Left lung (tissue), 14 donors: ENCODE results near the gene CEND1. TPM values are rescaled to one million over a fixed set of nuclear protein-coding genes. Genes with fewer than 3 reads are reported as not detected.
A peak's percentile ranks its signal among the peaks of the same experiment; 100 is the strongest.

Source experiments
- ATAC-seq: fragments of 200-7000 bp; cut with Tn5 transposase; one replicate; pipeline ENCODE4 v1.9.1; 2020; ENCODE audit warnings: moderate library complexity
- DNase-seq, 4 donors: peaks; one replicate each; pipeline ENCODE4 v3.0.0-alpha.2; 2013 to 2020
- H3K27ac ChIP-seq, 2 donors: fragments of 200-600 bp; sonication (generic) in 1 of 2; one replicate each; pipeline versions ENCODE4 v1.5.0 to v1.8.0; 2020 to 2021
- H3K27me3 ChIP-seq, 2 donors: fragments of 200-600 bp; sonication (generic) in 1 of 2; one replicate each; pipeline versions ENCODE4 v1.5.0 to v1.8.0; 2020 to 2021
- H3K36me3 ChIP-seq, 2 donors: fragments of 200-600 bp; sonication (generic) in 1 of 2; one replicate each; pipeline versions ENCODE4 v1.5.0 to v1.8.0; 2020 to 2021
- H3K4me1 ChIP-seq, 2 donors: fragments of 200-600 bp; one replicate each; pipeline ENCODE4 v1.8.0; 2021
- H3K4me3 ChIP-seq, 2 donors: fragments of 200-600 bp; sonication (generic) in 1 of 2; one replicate each; pipeline versions ENCODE4 v1.5.0 to v1.8.0; 2020 to 2021; ENCODE audit warnings: mild to moderate bottlenecking in 1 of 2
- H3K9me3 ChIP-seq, 2 donors: fragments of 200-600 bp; sonication (generic) in 1 of 2; one replicate each; pipeline versions ENCODE4 v1.5.0 to v1.8.0; 2020 to 2021
- intact Hi-C, 2 donors: fragments of 100-400 bp; cut with DNase I; formaldehyde crosslinking; loops; one replicate each; pipeline versions ENCODE4 v1.11.2 to v1.14.2; 2022
- long read RNA-seq, 12 donors: library from polyadenylated mRNA in 2 of 12; unstranded in 2 of 12; transcript quantifications; one replicate each; pipeline ENCODE4 v2.0.0 and lab custom pipeline, GENCODE V29; 2019 to 2026
- polyA plus RNA-seq, 6 donors: library from polyadenylated mRNA; unstranded; fragments of 120-200 nt; gene quantifications; one replicate each; pipeline ENCODE4 v1.2.1, GENCODE V29; 2013; ENCODE audit not compliant: insufficient read length in 6 of 6
- total RNA-seq, 2 donors: library from RNA; stranded (reverse); fragmentation: NEBNext Ultra II Directional; extraction: Animal tissue kit (Norgen Biotek cat#: 25700); gene quantifications; one replicate each; pipeline ENCODE4 v1.2.1, GENCODE V29; 2021
- TF ChIP-seq, protein P1 (sequence below), 2 donors: fragments of 200-600 bp; sonication (generic) in 1 of 2; IDR thresholded peaks; one replicate each; pipeline versions ENCODE4 v1.5.0 to v1.8.0; 2021; ENCODE audit warnings: antibody characterized with exemption in 2 of 2
- donor health status: DM: no; HTN: yes; CAD: no.
- donor health status: DM: no; HTN: no; CAD: no.

Gene CEND1
- total RNA-seq (under 1 TPM in 1 of 2 donors, not detected in 1; 0.47 TPM), polyA plus RNA-seq (under 1 TPM; 0.11 to 0.42 (median 0.33) TPM)
- long read RNA-seq, donor 1 = 0 reads
- long read RNA-seq, donor 2 = 0 reads
- long read RNA-seq, donor 3 = 0 reads
- long read RNA-seq, donor 4 = 0 reads
- long read RNA-seq, donor 5 = 0 reads
- long read RNA-seq, donor 6 = 0 reads
- long read RNA-seq, donor 7 = 0 reads
- long read RNA-seq, donor 8, partial matches to known transcripts = 0 of 1 reads
- long read RNA-seq, donor 8, other reads (novel, unspliced or antisense) = 0 of 1 reads
- long read RNA-seq, donor 9 = 0 reads
- long read RNA-seq, donor 10 = 0 reads
- long read RNA-seq, donor 11, transcript CEND1-201 (2 exons, 1,649 nt) = major isoform, 72 of 72 reads
- long read RNA-seq, donor 11, partial matches to known transcripts = 0 of 72 reads
- long read RNA-seq, donor 11, other reads (novel, unspliced or antisense) = 0 of 72 reads
- long read RNA-seq, donor 12 = 0 reads

DNA sequence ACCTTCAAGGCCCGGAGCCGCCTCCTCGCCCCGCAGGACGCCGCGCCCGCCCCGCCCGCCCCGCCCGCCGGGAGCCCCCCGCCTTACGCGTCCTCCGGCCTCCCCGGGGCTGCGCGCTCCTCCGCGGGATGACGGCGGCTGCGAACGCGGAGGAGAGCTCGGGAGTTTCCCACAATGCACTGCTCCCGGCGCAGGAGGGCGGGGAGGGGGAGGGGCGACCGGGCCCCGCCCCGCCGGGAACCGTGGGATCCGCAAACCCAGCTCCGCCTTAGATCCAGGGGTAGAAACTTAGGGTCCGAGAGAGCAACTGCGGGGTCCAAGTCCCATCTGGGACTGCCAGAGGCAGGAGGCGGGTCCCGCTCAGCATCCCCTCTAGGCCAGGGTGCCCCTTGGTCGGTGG lies at the start of gene CEND1:
CEND1 (minus strand) TSS at position 148 of the 400 bp plus-strand sequence. CDS start 1,514 bp downstream, outside the sequence.
- DNase-seq (peak in 1 of 4 donors; percentile 78), ATAC-seq (no peak)
- H3K4me1 ChIP-seq = peaks cover under 1 to 7% of the 10 kb centered on the region in 2 donors
- TF ChIP-seq, protein P1, sequence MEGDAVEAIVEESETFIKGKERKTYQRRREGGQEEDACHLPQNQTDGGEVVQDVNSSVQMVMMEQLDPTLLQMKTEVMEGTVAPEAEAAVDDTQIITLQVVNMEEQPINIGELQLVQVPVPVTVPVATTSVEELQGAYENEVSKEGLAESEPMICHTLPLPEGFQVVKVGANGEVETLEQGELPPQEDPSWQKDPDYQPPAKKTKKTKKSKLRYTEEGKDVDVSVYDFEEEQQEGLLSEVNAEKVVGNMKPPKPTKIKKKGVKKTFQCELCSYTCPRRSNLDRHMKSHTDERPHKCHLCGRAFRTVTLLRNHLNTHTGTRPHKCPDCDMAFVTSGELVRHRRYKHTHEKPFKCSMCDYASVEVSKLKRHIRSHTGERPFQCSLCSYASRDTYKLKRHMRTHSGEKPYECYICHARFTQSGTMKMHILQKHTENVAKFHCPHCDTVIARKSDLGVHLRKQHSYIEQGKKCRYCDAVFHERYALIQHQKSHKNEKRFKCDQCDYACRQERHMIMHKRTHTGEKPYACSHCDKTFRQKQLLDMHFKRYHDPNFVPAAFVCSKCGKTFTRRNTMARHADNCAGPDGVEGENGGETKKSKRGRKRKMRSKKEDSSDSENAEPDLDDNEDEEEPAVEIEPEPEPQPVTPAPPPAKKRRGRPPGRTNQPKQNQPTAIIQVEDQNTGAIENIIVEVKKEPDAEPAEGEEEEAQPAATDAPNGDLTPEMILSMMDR (IDR thresholded peaks at IDR 0.05) = no peak
- no peak within 1 kb of the TSS for H3K27ac ChIP-seq
- peaks cover 0 to 31% of the 10 kb centered on the region in 2 donors for H3K27me3 ChIP-seq
- peaks cover 0 to 37% of the 10 kb centered on the region in 2 donors for H3K36me3 ChIP-seq
- no peaks in the 10 kb centered on the region for H3K9me3 ChIP-seq
- intact Hi-C loops = no loop called here
- H3K4me3 ChIP-seq = no peak within 1 kb of the TSS

GRCh38 chr11:839280-839623 lies 49.4 kb upstream of the CEND1 start:
- Histone ChIP-seq H3K36me3 (peaks cover 0 to 54% of the 10 kb centered on the region in 2 donors), H3K4me1 (peaks cover 25 to 79% of the 10 kb centered on the region in 2 donors), H3K4me3 (no peak overlapping the region), H3K27me3 (peaks cover 0 to 11% of the 10 kb centered on the region in 2 donors), H3K9me3 (no peaks in the 10 kb centered on the region), H3K27ac (peak overlapping the region in 1 of 2 donors; percentile 18)
- TF ChIP-seq, protein P1 (IDR thresholded peaks at IDR 0.05) = no peak
- ATAC-seq (no peak), DNase-seq (no peak)
- intact Hi-C loops = no loop called here

GRCh38 chr11:838441-839279 lies 48.8 kb upstream of the CEND1 start:
- no peak for DNase-seq
- no peak for ATAC-seq
- TF ChIP-seq, protein P1 (IDR thresholded peaks at IDR 0.05) = no peak
- Histone ChIP-seq H3K9me3 (no peaks in the 10 kb centered on the region), H3K27me3 (peaks cover 0 to 9% of the 10 kb centered on the region in 2 donors), H3K27ac (no peak overlapping the region), H3K4me1 (peaks cover 27 to 79% of the 10 kb centered on the region in 2 donors), H3K36me3 (peaks cover 0 to 54% of the 10 kb centered on the region in 2 donors), H3K4me3 (no peak overlapping the region)
- intact Hi-C loops = no loop called here

GRCh38 chr11:837990-838307 lies 48.1 kb upstream of the CEND1 start:
- ATAC-seq = no peak
- intact Hi-C loops = no loop called here
- TF ChIP-seq, protein P1 (IDR thresholded peaks at IDR 0.05) = no peak
- Histone ChIP-seq H3K27me3 (peaks cover 0 to 2% of the 10 kb centered on the region in 2 donors), H3K27ac (no peak overlapping the region), H3K4me1 (peaks cover 21 to 75% of the 10 kb centered on the region in 2 donors), H3K9me3 (no peaks in the 10 kb centered on the region), H3K4me3 (no peak overlapping the region), H3K36me3 (peaks cover 0 to 54% of the 10 kb centered on the region in 2 donors)
- no peak for DNase-seq
